SH-SY5Y (cell line): ENCODE data around the gene TNS1.

Experiments used
- GATA2 ChIP-seq: IDR thresholded peaks from 2 replicates; pipeline ENCODE4 v1.6.1; 2011; ENCODE audit warnings: mild to moderate bottlenecking, low read depth, low read length
- GATA3 ChIP-seq: IDR thresholded peaks from 2 replicates; pipeline ENCODE4 v1.6.1; 2011; ENCODE audit warnings: low read depth, mild to moderate bottlenecking, low read length, moderate library complexity

DNA sequence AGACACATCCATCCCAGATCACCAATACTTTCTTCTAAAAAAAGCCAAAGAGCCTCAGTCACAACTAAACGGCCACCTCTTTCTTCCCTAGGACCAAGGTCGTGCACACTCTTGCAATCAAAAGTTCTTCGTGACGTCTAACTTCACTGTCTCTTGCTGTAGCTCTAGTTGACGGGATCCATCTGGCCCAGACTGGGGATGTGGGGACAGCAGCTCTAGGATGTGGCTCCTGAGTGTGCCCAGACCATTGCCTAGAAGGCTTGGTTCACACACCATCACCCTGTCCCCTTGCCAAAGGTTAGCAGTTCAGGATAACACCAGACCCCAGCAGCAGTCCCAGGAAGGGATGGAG lies 98.2 kb downstream of the TNS1 start:
- TF ChIP-seq GATA2 (no peak), GATA3 (no peak)
